CD4-positive, alpha-beta T cell treated with Interleukin-17A for 1 hour (primary cell): ENCODE results near the gene REN.

ENCODE experiments used
- DNase-seq: peaks from one replicate; pipeline ENCODE4 v3.0.0-alpha.2; 2020

REN gene

DNA sequence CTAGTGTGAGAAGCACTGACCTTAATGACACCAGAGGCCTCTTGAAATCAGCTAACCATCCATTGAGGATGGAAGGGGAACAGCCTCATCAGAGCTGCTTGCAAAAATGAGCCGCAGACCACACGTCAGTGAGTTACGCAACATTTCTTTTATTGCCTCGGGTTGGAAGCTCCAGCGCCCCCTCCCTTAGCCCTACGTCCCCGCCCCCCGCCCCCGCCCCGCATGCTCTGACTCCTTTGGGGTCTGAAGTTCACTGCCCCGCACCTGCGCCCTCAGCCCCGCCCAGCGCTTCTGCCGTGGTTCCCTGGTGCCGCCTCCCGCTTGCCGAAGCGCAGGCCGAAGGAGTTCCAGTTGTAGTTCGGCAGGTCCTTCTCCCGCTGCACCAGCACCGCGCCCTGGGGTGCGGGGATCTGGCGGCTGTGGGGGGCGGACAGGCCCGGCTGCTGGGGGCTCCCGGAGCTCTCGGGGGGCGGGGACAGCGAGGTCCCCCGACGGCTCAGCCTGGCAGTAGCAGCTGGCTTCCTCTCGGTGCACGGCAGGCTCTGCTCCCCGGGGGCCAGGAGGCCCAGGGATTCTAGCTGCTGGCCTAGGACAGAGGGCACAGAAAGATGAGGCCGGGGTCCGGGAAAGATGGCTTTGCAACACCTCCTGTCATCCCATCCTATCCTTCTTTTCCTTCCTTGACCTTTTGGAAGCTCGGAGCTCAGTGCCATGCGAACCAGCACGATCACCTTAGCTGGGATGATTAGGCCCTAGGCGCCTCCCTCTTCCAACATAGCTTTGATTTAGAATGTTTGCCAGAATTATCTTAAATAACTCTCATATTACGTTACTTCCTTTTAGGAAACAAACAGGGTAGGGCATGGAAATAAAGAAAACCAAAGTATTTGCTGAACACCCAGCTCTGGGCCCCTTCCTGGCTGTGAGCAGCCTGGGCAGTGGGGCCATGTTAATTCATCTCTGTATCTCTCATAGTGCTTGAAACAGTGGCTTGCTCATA, 24.4 kb upstream of the REN start:
- DNase-seq, result no peak

GRCh38 chr1:204188959-204189639, 23.0 kb upstream of the REN start:
- no peak for DNase-seq

- no peak for DNase-seq
These were observed 20.5 kb upstream of the REN start for GRCh38 chr1:204186597-204186996.

GRCh38 chr1:204181116-204181515, 15.0 kb upstream of the REN start:
- DNase-seq, result no peak

DNA sequence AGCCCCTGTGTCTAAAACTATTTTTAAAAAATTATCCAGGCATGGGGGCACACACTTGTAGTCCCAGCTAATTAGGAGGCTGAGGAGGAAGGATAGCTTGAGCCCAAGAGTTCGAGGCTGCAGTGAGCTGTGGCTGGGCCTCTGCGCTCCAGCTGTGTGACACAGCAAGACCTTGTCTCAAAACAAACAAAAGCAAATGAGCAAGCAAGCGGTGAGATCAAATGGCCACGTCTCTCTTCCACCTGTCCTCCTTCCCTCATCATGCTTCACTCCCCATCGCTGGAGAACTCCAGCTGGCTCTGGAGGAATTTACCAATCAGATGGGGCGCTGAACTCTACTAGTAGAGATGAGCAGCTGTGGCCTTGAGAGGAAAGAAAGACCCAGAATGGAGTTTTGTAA, 14.0 kb upstream of the REN start:
- DNase-seq, result no peak

GRCh38 chr1:204178487-204179281, 12.5 kb upstream of the REN start:
- DNase-seq, result no peak

DNA sequence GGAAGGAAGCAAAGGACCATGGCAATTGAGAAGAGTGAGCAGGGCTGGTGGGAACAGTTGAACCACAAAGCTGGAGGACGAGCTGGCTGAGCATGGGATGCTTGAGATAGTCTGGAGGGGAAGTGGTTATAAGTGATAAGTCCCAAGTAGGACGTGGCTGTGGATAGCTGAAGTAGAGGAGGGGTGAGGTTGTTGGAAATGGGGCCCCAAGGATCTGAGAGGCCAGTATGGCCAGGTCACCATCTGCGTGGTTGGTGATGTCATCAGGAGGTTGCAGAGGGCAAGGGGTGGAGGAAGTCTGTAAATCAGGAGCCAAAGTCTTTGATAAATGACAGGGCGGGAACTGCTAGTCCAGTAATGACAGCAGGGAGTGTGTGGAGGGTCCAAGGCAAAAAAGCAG, 11.0 kb upstream of the REN start:
- DNase-seq, result no peak

- DNase-seq, result no peak
These were observed 9.9 kb upstream of the REN start for GRCh38 chr1:204176049-204176448.

- DNase-seq, result no peak
These were observed 8.8 kb upstream of the REN start for GRCh38 chr1:204174958-204175357.

GRCh38 chr1:204172404-204173029, 6.4 kb upstream of the REN start:
- DNase-seq, result no peak

GRCh38 chr1:204171751-204172178, 5.6 kb upstream of the REN start:
- DNase-seq, result no peak

DNA sequence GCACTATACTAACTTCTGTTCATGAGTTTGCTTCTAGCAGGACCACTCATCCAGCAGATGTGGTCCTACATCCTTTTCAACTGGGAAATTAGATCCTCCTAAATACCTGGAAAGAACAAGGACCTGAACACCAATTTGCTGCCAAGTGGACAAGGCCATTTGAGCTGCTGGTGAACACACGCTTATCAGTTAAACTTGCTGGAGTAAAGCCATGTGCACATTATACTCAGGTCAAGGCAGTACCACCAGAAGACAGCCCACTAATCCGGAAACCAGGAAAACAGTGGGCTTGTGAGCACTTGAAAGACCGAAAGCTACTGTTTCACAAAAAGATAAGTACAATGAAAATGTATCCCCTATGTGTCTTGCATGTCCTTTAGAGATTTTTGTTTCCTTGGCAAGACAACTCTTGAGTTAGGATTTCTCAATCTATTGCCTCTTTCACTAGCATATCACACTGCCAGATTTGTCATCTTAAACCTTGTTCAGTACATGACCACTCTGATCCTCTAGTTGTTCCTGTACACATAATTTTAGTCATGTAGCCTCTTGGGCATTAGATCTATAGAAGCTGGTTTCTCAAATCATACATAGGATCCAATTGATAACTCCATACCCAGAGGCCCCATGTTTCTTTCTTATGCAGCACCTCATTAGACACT, 4.5 kb upstream of the REN start:
- no peak for DNase-seq

DNA sequence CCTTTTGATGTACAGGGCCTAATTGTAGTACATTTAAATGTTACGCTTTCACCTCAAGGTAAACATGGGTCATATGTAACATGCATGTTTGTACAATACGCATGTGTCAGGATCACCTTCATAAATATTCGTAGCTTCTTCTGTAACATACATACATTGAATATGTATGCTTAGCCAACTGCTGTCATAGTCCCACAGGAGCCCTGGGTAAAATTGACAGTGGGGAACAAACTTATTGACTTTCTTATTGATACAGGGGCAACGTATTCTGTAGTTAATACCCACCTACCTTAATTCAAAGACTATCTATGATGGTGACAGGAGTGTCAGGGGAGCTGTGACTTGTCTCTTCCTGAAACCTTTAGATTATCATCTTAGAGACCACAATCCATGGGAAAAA, 3.7 kb upstream of the REN start:
- no peak for DNase-seq

DNA sequence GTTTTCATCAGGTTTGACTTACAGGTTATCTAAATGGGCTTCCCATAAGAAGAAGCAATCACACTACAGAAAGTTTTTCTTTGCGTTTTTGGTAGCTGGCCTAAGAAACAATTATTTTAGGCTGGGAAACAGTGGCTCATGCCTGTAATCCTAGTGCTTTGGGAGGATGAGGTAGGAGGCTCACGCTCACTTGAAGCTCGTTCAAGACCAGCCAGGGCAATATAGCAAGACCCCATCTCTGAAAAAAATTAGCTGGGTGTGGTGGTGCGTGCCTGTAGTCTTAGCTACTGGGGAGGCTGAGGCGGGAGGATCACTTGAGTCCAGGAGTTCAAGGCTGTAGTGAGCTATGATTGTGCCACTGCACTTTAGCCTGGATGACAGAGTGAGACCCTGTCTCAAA, 1.6 kb upstream of the REN start:
- DNase-seq, result no peak

DNA sequence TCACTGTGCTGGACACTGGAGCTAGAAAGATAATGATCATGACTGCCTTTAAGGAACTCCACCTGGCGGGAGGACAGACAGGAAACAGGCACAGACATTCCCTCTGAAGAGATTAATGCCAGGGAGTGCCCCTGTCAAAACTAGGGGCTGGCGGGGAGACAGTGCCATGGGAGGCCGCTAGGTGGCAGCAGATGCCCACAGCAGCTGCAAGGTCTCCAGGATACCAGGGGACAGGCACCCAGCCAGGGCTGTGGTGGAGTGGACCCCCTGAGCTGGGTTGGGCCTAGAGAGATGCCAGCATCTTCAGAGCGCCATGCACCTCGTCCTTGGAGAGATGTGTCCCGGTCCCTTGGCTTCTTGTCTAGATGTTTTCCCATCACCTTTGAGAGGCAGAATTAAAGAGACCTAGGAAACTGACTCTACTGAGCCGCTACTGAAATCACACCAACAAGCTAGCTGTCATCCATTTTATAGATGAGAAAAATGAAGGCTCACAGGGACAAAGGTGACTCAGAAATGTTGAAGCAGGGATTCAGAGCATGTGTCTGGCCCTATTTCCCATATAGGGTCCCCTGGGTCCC, 3.6 kb downstream of the REN start:
- DNase-seq, result peak; percentile 78

GRCh38 chr1:204161609-204162493, 4.3 kb downstream of the REN start:
- DNase-seq, result no peak

GRCh38 chr1:204157962-204158361, 8.2 kb downstream of the REN start:
- DNase-seq, result no peak

GRCh38 chr1:204155881-204156280, 10.3 kb downstream of the REN start:
- no peak for DNase-seq

GRCh38 chr1:204154568-204155255, 11.4 kb downstream of the REN start:
- DNase-seq, result no peak

DNA sequence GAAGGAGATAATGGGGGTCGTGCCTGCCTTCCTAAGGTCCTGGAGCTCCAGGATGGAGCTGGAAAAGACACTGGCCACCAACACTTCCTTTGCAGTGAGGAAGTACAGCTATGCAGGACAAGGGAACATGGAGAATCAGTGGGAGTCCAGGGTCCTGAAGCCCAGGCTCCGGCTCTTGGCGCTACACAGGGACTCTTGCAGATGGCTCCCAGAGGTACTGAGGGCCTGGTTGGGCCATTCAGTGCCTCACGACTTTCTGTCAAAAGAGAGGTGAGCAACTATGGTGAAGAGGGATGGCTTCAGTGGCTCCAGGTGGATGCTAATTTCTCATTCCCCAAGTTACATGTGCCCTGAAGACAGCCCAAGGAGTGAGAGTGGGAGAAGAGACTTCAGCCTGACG, 12.5 kb downstream of the REN start:
- DNase-seq, result no peak
